IMR-90 (cell line): ENCODE measurements around the gene NGFR.

Experiments used
- POLR2A ChIP-seq: IDR thresholded peaks from 2 replicates; pipeline ENCODE4 v1.6.1; 2012; ENCODE audit warnings: mild to moderate bottlenecking, low read depth, low read length
- RAD21 ChIP-seq: IDR thresholded peaks from 2 replicates; pipeline ENCODE4 v1.6.1; 2012; ENCODE audit warnings: low read length, improper control_type of control experiment
- TF ChIP-seq, protein P1 (sequence below): fragments of 150-350 bp; IDR thresholded peaks from 2 replicates; pipeline ENCODE4 v1.6.1; 2017; ENCODE audit warnings: mild to moderate bottlenecking, antibody characterized with exemption, low read length, low read depth
- TF ChIP-seq, protein P2 (sequence below): conservative IDR thresholded peaks from 2 replicates; pipeline ENCODE4 v1.5.1; 2012; ENCODE audit warnings: mild to moderate bottlenecking, low read depth, low read length, improper control_type of control experiment

DNA sequence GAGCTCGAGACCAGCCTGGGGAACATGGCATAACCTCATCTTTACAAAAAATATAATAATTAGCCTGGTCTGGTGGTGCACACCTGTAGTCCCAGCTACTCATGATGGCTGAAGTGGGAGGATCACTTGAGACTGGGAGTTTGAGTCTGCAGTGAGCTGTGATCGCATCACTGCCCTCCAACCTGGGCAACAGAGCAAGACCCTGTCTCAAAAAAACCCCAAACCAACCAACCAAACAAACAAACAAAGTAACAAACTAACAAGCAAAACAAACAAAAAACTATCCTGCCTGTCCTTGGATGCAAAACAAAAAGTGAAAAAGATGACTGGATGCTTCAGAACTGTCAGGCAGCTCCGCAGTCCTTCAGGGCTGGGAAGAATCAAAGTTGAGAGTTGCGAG is 5.7 kb upstream of the NGFR start:
- TF ChIP-seq, protein P1, sequence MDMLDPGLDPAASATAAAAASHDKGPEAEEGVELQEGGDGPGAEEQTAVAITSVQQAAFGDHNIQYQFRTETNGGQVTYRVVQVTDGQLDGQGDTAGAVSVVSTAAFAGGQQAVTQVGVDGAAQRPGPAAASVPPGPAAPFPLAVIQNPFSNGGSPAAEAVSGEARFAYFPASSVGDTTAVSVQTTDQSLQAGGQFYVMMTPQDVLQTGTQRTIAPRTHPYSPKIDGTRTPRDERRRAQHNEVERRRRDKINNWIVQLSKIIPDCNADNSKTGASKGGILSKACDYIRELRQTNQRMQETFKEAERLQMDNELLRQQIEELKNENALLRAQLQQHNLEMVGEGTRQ = no peak
- TF ChIP-seq, protein P2, sequence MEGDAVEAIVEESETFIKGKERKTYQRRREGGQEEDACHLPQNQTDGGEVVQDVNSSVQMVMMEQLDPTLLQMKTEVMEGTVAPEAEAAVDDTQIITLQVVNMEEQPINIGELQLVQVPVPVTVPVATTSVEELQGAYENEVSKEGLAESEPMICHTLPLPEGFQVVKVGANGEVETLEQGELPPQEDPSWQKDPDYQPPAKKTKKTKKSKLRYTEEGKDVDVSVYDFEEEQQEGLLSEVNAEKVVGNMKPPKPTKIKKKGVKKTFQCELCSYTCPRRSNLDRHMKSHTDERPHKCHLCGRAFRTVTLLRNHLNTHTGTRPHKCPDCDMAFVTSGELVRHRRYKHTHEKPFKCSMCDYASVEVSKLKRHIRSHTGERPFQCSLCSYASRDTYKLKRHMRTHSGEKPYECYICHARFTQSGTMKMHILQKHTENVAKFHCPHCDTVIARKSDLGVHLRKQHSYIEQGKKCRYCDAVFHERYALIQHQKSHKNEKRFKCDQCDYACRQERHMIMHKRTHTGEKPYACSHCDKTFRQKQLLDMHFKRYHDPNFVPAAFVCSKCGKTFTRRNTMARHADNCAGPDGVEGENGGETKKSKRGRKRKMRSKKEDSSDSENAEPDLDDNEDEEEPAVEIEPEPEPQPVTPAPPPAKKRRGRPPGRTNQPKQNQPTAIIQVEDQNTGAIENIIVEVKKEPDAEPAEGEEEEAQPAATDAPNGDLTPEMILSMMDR = no peak
- TF ChIP-seq RAD21 = no peak
- no peak for TF ChIP-seq POLR2A
